ENCODE results near the gene PARP4.
"Not testable (repeated sequence)": the region's sequence is repeated elsewhere in the genome, so short reads cannot be mapped to it uniquely, and the experiment has no call there.

DNA sequence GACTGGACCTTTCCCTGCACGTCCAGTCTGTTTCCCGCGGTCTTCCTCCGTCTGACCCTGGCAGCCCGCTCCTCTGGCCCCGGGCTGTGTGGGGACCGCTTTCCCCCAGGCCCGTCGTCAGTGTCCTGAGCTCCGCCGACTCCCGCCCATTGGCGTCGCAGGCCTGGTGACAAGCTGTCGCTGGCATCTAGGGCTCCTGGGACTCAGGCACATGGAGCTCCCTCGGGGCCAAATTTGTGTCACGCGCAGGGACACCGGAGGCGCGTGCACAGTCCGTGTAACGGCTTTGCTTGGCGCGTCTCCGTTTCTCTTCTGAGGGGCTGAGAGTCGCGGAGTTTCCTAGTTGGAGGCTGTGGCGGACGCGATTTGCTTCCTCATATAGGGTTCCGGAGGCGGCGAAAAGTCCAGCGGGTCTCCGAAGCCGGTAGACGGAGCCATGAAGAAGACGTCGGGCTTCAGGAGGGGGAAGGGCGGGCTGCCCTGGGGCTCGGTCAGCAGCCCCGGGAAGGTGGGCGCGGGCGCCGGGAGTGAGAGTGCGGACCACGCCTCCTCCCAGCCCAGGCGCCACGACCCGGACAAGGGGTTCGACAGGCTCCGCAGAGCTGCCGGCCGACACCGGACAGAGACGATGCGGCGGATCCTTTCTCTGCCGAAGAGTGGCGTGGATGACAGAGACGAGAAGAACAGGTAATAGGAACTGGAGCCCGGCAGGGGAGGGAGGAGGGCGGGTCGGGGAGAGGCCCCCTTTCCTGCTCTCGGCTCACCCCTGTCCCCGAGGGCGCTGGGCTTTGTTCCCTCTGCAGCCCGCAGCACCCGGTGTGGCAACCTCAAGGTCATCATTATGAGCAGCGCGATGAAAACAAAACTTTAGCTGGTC lies 29.1 kb upstream of the PARP4 start:
- not testable (repeated sequence) for TF ChIP-seq MAZ (IDR thresholded peaks at IDR 0.05; ENCODE audit: borderline replicate concordance, low read depth, low read length); MAZ (CRISPR knock-in tag; IDR thresholded peaks at IDR 0.05; ENCODE audit: low read depth); HDAC6 (IDR thresholded peaks at IDR 0.05; ENCODE audit: low read depth, low read length); MBD4 (IDR thresholded peaks at IDR 0.05; ENCODE audit: borderline replicate concordance, low read length)
- TF ChIP-seq, protein P1, sequence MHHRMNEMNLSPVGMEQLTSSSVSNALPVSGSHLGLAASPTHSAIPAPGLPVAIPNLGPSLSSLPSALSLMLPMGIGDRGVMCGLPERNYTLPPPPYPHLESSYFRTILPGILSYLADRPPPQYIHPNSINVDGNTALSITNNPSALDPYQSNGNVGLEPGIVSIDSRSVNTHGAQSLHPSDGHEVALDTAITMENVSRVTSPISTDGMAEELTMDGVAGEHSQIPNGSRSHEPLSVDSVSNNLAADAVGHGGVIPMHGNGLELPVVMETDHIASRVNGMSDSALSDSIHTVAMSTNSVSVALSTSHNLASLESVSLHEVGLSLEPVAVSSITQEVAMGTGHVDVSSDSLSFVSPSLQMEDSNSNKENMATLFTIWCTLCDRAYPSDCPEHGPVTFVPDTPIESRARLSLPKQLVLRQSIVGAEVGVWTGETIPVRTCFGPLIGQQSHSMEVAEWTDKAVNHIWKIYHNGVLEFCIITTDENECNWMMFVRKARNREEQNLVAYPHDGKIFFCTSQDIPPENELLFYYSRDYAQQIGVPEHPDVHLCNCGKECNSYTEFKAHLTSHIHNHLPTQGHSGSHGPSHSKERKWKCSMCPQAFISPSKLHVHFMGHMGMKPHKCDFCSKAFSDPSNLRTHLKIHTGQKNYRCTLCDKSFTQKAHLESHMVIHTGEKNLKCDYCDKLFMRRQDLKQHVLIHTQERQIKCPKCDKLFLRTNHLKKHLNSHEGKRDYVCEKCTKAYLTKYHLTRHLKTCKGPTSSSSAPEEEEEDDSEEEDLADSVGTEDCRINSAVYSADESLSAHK (CRISPR knock-in tag; IDR thresholded peaks at IDR 0.05; ENCODE audit: borderline replicate concordance), result not testable (repeated sequence)
